ENCODE measurements around the gene CHRM1. TPM values are rescaled to one million over a fixed set of nuclear protein-coding genes. Genes with fewer than 3 reads are reported as not detected.

The CHRM1 gene
- total RNA-seq, 2 donors from 2014 or later, result 38.1 to 107 TPM

DNA sequence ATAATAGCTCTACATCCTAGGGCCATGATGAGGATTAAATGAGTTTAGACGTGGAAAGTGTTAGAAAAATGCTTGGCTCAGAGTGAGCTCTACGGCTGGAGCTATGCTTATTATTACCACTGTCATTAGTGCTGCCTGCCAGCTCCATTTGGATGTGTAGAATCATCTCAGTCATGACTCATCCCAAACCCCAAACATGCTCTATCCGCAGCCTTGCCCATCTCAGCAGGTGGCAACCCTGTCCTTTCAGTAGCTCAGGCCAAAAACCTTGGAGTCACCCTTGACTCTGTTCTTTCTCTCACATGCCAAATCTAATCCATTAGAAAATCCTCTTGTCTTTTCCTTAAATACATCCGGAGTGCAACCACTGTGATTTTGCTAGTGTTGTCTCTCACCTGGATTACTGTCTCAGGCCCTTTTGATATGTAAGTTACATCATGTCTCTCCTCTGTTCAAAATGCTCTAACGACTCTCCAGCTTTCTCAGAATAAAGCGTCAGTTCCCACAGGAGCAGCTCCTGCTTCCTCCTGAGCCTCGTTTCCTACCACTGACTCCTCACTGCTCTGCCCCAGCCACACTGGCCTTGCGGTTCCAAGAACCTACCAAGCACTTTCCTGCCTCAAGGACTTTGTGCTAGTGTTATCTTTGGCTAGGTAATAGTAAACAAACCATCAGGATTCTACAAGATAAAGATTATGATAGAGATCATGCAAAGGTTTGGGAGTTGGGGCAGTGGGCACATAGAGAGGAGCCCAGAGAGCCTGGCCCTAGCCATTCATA, 10.5 kb upstream of the CHRM1 start:
- Histone ChIP-seq H3K27me3 (replicated peaks; ENCODE audit: insufficient read depth) (no peaks in the 10 kb centered on the region), H3K9me3 (no peaks in the 10 kb centered on the region), H3K4me1 (replicated peaks) (peaks cover 3% of the 10 kb centered on the region), H3K4me3 (no peak overlapping the region), H3K27ac (no peak overlapping the region), H3K36me3 (no peaks in the 10 kb centered on the region)
- intact Hi-C loops (cut with DNase I), result no loop called here
- TF ChIP-seq POLR2A (IDR thresholded peaks at IDR 0.05), result no peak
- TF ChIP-seq, protein P1, sequence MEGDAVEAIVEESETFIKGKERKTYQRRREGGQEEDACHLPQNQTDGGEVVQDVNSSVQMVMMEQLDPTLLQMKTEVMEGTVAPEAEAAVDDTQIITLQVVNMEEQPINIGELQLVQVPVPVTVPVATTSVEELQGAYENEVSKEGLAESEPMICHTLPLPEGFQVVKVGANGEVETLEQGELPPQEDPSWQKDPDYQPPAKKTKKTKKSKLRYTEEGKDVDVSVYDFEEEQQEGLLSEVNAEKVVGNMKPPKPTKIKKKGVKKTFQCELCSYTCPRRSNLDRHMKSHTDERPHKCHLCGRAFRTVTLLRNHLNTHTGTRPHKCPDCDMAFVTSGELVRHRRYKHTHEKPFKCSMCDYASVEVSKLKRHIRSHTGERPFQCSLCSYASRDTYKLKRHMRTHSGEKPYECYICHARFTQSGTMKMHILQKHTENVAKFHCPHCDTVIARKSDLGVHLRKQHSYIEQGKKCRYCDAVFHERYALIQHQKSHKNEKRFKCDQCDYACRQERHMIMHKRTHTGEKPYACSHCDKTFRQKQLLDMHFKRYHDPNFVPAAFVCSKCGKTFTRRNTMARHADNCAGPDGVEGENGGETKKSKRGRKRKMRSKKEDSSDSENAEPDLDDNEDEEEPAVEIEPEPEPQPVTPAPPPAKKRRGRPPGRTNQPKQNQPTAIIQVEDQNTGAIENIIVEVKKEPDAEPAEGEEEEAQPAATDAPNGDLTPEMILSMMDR (IDR thresholded peaks at IDR 0.05), result no peak
- no peak for TF ChIP-seq POLR2AphosphoS5 (IDR thresholded peaks at IDR 0.05)
- DNase-seq (ENCODE audit: low spot score), result no peak
- WGBS, result 73% methylated on average over 8 of the region's 8 CpGs

DNA sequence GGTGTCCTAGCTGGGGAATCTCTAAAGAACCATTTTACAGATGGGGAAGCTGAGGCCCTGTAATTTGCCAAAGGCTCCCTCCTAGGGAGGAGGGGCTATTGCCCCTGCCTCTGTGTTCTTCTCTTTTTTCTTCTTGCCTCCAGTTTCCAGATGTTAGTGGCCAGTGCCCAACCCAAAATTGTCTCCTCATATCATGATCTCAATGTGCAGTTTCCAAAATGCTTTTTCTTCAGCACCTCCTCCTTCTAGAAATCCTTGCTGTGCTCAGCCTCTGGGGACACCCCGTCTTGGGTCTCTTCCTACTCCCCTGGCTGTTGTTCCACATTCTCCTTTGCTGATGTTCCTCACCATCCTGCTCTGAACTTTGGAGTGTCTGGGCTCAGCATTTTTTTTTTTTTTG, 9.5 kb upstream of the CHRM1 start:
- Histone ChIP-seq H3K27me3 (replicated peaks; ENCODE audit: insufficient read depth) (no peaks in the 10 kb centered on the region), H3K4me1 (replicated peaks) (no peaks in the 10 kb centered on the region), H3K36me3 (no peaks in the 10 kb centered on the region), H3K9me3 (no peaks in the 10 kb centered on the region), H3K4me3 (no peak overlapping the region), H3K27ac (no peak overlapping the region)
- intact Hi-C loops (cut with DNase I), result no loop called here
- 67% methylated on average over 1 of the region's 1 CpG for WGBS
- DNase-seq (ENCODE audit: low spot score), result no peak
- no peak for TF ChIP-seq POLR2A (IDR thresholded peaks at IDR 0.05)
- TF ChIP-seq, protein P1 (IDR thresholded peaks at IDR 0.05), result no peak
- TF ChIP-seq POLR2AphosphoS5 (IDR thresholded peaks at IDR 0.05), result no peak

DNA sequence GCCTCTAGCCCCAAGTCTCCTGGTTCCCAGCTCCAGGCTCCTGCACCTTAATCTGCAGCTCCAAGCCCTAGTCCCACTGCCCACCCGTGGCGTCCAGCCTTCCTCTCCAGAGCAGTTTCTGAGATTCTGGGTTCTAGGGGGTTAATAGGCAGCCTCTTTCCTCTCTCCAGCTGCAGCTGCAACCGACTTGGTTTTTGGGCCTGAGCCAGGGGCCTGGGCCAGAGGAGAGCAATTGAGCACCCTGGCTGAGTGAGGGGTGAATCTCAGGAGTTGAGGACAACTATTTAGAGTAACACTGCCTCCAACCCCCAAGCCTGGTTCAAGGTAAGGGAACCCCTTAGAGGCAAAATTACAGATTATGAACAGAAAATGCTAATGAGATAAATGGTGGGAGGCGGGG, 9.0 kb upstream of the CHRM1 start:
- no peaks in the 10 kb centered on the region for H3K4me1 ChIP-seq (replicated peaks)
- no peaks in the 10 kb centered on the region for H3K27me3 ChIP-seq (replicated peaks; ENCODE audit: insufficient read depth)
- TF ChIP-seq, protein P1 (IDR thresholded peaks at IDR 0.05), result no peak
- no peak for TF ChIP-seq POLR2AphosphoS5 (IDR thresholded peaks at IDR 0.05)
- no peak for TF ChIP-seq POLR2A (IDR thresholded peaks at IDR 0.05)
- H3K9me3 ChIP-seq, result no peaks in the 10 kb centered on the region
- no peak for DNase-seq (ENCODE audit: low spot score)
- H3K36me3 ChIP-seq, result no peaks in the 10 kb centered on the region
- H3K4me3 ChIP-seq, result no peak overlapping the region
- no peak overlapping the region for H3K27ac ChIP-seq
- intact Hi-C loops (cut with DNase I), result no loop called here
- WGBS, result 66% methylated on average over 4 of the region's 4 CpGs

DNA sequence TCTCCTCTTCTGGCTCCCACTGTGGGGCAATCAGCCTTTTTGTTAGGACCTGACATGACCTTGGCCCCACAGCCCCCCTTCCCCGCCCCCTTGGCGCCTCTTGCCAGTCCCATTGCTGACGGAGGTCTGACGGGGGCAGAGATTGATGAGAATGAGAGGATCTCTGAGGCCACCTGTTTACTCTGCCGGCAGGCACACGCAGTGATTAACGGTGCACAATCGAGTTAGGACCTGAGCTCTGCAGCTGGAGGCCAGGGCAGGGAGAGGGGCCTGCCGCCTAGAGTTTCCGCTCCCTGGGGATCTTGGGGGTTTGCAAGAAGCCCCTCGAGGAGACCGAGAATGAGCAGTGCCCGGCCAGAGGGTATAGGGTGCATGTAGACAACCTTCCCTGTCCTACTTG, 6.8 kb upstream of the CHRM1 start:
- no peak for DNase-seq (ENCODE audit: low spot score)
- Histone ChIP-seq H3K27ac (no peak overlapping the region), H3K27me3 (replicated peaks; ENCODE audit: insufficient read depth) (no peaks in the 10 kb centered on the region), H3K4me1 (replicated peaks) (peaks cover 8% of the 10 kb centered on the region), H3K4me3 (no peak overlapping the region), H3K9me3 (no peaks in the 10 kb centered on the region), H3K36me3 (no peaks in the 10 kb centered on the region)
- no peak for TF ChIP-seq POLR2A (IDR thresholded peaks at IDR 0.05)
- no peak for TF ChIP-seq POLR2AphosphoS5 (IDR thresholded peaks at IDR 0.05)
- TF ChIP-seq, protein P1 (IDR thresholded peaks at IDR 0.05), result no peak
- intact Hi-C loops (cut with DNase I), result no loop called here
- WGBS, result 54% methylated on average over 13 of the region's 13 CpGs
